GM21825 (cell line): ENCODE measurements around the gene EPHA10.

ENCODE experiments used
- ATAC-seq: cut with Tn5 transposase; IDR thresholded peaks from one replicate; pipeline ENCODE4 v1.9.1; 2021; ENCODE audit warnings: mild to moderate bottlenecking, moderate library complexity; ENCODE audit not compliant: unreplicated experiment

The EPHA10 gene

DNA sequence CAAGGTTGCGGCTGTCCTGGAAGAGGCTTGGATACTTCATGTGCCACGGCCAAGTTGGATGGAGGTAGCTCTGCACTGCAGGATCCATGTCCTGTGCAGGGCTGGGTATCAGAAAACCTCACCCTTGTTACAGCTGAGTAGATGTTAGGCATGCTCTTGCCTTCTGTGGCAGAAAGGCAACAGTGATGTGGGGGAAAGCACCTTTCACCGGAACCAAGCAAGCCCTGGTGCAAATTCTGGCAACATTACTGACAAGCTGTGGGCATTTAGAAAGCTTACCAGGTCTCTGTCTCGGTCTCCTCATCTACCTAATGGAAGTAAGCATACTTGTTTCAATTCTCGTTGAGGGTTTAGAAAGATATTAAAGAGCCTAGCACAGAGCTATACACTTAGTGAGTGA, 87.1 kb downstream of the EPHA10 start:
- ATAC-seq: no peak

DNA sequence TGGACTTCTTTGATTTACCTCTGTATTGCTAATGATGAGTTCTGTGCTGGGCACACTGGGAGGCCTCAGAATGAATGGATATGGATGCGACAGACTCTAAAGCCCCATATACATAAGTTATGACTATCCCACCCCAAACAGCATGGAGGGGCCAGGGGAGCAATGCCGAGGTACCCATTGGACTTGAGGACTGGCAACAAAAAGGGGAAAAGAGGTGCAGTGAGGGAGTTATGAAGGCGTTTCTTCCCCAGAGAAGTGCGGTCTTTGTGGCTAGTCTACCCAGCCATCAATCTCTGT, 87.8 kb downstream of the EPHA10 start:
- no peak for ATAC-seq

GRCh38 chr1:37676281-37677142, 88.4 kb downstream of the EPHA10 start:
- ATAC-seq: no peak

- ATAC-seq: no peak
Observed at GRCh38 chr1:37673920-37674319, 91.0 kb downstream of the EPHA10 start.

- no peak for ATAC-seq
Observed at GRCh38 chr1:37672136-37672870, 92.6 kb downstream of the EPHA10 start.

GRCh38 chr1:37671261-37671660, 93.7 kb downstream of the EPHA10 start:
- ATAC-seq: no peak

GRCh38 chr1:37670133-37670532, 94.8 kb downstream of the EPHA10 start:
- ATAC-seq: no peak

GRCh38 chr1:37667023-37667671, 97.8 kb downstream of the EPHA10 start:
- no peak for ATAC-seq

GRCh38 chr1:37666241-37666867, 98.6 kb downstream of the EPHA10 start:
- ATAC-seq: no peak
